Heart left ventricle (tissue), 16 donors: ENCODE results near the gene GOLGA3. TPM values are rescaled to one million over a fixed set of nuclear protein-coding genes. Genes with fewer than 3 reads are reported as not detected.

Experiments
- ATAC-seq, 4 donors: fragments of 200-7000 bp; cut with Tn5 transposase; one replicate each; pipeline ENCODE4 v1.9.1; 2020 to 2022; ENCODE audit warnings: moderate library complexity in 4 of 4, mild to moderate bottlenecking in 3 of 4, moderate number of reproducible peaks in 1 of 4
- DNase-seq, 5 donors: peaks; one replicate each; pipeline ENCODE4 v3.0.0-alpha.2; 2020
- H3K27ac ChIP-seq, 12 donors: fragments of 200-600 bp; sonication (generic) in 4 of 12; one replicate each; pipeline versions ENCODE4 v1.5.0 to v1.8.0; 2016 to 2022; ENCODE audit warnings: mild to moderate bottlenecking in 2 of 12
- H3K27me3 ChIP-seq, 9 donors: fragments of 200-600 bp; sonication (generic) in 2 of 9; one replicate each; pipeline versions ENCODE4 v1.5.1 to v1.8.0; 2016 to 2022; ENCODE audit warnings: mild to moderate bottlenecking in 3 of 9
- H3K36me3 ChIP-seq, 9 donors: fragments of 200-600 bp; sonication (generic) in 2 of 9; one replicate each; pipeline versions ENCODE4 v1.5.0 to v1.8.0; 2018 to 2022; ENCODE audit warnings: mild to moderate bottlenecking in 2 of 9
- H3K4me1 ChIP-seq, 12 donors: fragments of 200-600 bp; sonication (generic) in 4 of 12; one replicate each; pipeline versions ENCODE4 v1.5.0 to v1.8.0; 2016 to 2022; ENCODE audit warnings: mild to moderate bottlenecking in 3 of 12
- H3K4me3 ChIP-seq, 12 donors: fragments of 200-600 bp; sonication (generic) in 4 of 12; one replicate each; pipeline versions ENCODE4 v1.5.0 to v1.8.0; 2017 to 2022; ENCODE audit warnings: mild to moderate bottlenecking in 9 of 12, moderate library complexity in 4 of 12
- H3K9me3 ChIP-seq, 12 donors: fragments of 200-600 bp; sonication (generic) in 4 of 12; one replicate each; pipeline versions ENCODE4 v1.5.0 to v1.8.0; 2016 to 2022; ENCODE audit warnings: mild to moderate bottlenecking in 1 of 12
- CTCF ChIP-seq, 12 donors: fragments of 200-600 bp; sonication (generic) in 4 of 12; IDR thresholded peaks; one replicate each; pipeline versions ENCODE4 v1.5.0 to v1.8.0; 2018 to 2022; ENCODE audit warnings: antibody characterized with exemption in 12 of 12, mild to moderate bottlenecking in 5 of 12
- POLR2A ChIP-seq, 2 donors: fragments of 450-650 bp; IDR thresholded peaks; one replicate each; pipeline ENCODE4 v1.6.1; 2017; ENCODE audit warnings: antibody characterized with exemption in 2 of 2, mild to moderate bottlenecking in 2 of 2, moderate library complexity in 2 of 2
- WGBS, 4 donors: extraction: QIAGEN DNeasy Blood & Tissue Kit in 2 of 4; methylation state at CpG; one replicate each; pipeline versions ENCODE4 v1.1.5 to v1.1.7; 2013 to 2018; 5-methylcytosine and 5-hydroxymethylcytosine counted together
- intact Hi-C, 10 donors: fragments of 100-400 bp; cut with DNase I; formaldehyde crosslinking; loops; one replicate each; pipeline versions ENCODE4 v1.11.1 to v1.14.2; 2022
- polyA plus RNA-seq, 2 donors: library from polyadenylated mRNA; stranded (reverse); fragments of 200-250 nt; gene quantifications; one replicate each; pipeline ENCODE4 v1.2.3, GENCODE V29; 2013
- total RNA-seq, 9 donors: library from RNA; depleted of rRNA in 2 of 9; stranded (reverse); fragments of >200 nt in 2 of 9; fragmentation: NEBNext Ultra II Directional in 3 of 9; extraction: Animal tissue kit (Norgen Biotek cat#: 25700) in 3 of 9; gene quantifications; one replicate each; pipeline versions ENCODE4 v1.1.0 to v1.2.4, GENCODE V29; 2016 to 2023
- donor health status: ischemic (EF 13 %, LVEDD 7.1; RV severe dilation, severe dysfunction).
- donor health status: healthy with polysubstance abuse.
- donor health status: DM: no; HTN: yes; CAD: no.
- donor health status: DM: no; HTN: no; CAD: no.
- donor health status: ischemic (EF 25% LVEDD 6.9; RV normal size, moderate dysfunction).
- donor health status: ischemic (EF 25% LVEDD 5.7; RV mildly dilated, moderate dysfunction).
- donor health status: healthy.
- donor health status: DM: yes; HTN: yes; CAD: no.
- donor health status: ischemic (EF 35%, LVEDD 5.7; RV mildly dilated, moderate dysfunction).
- donor health status: nonischemic (EF 11% LVEDD 7.7; RV severe dilation, severe dysfunction).
- donor health status: DM: yes; HTN: yes; CAD: no.
- donor health status: PGD.
- donor health status: ischemic (EF 29% LVEDD 5.4; RV normal size, mild dysfunction).
- donor health status: nonischemic (EF 23%, LVEDD 6.1; RV moderate dilation, normal function).

GOLGA3 gene
- total and polyA plus RNA-seq, 11 donors = 12.0 to 46.2 (median 34.3) TPM

GRCh38 chr12:132831771-132832170, 3.1 kb upstream of the GOLGA3 start:
- Histone ChIP-seq H3K36me3 (peaks cover 0 to 34% (median 14%) of the 10 kb centered on the region in 9 donors), H3K4me1 (peaks cover 0 to 21% (median 15%) of the 10 kb centered on the region in 12 donors), H3K27me3 (no peaks in the 10 kb centered on the region), H3K27ac (no peak overlapping the region), H3K4me3 (no peak overlapping the region), H3K9me3 (no peaks in the 10 kb centered on the region)
- ATAC-seq = no peak
- intact Hi-C loops = no loop called here
- DNase-seq = no peak
- TF ChIP-seq POLR2A (IDR thresholded peaks at IDR 0.05) = no peak
- no peak for TF ChIP-seq CTCF (IDR thresholded peaks at IDR 0.05)
- WGBS, 4 donors = 93 to 94% (median 93%) methylated on average over 11 of the region's 11 CpGs

GRCh38 chr12:132827763-132828703, 636 bp downstream of the GOLGA3 start:
- DNase-seq (peak in 3 of 5 donors; percentile 28 to 43 (median 38)), ATAC-seq (peak in 2 of 4 donors; percentile 38)
- Histone ChIP-seq H3K27ac (peak overlapping the region; percentile 92 to 100 (median 98)), H3K9me3 (no peaks in the 10 kb centered on the region), H3K36me3 (peaks cover 0 to 56% (median 44%) of the 10 kb centered on the region in 9 donors), H3K27me3 (no peaks in the 10 kb centered on the region), H3K4me1 (peaks cover 0 to 28% (median 20%) of the 10 kb centered on the region in 12 donors), H3K4me3 (peak overlapping the region; percentile 57 to 98 (median 90))
- WGBS, 4 donors = 9 to 28% (median 13%) methylated on average over 22 to 59 of the region's 59 CpGs
- intact Hi-C loops = loop anchor here in 2 of 10 donors (2.0 to 5.0 kb wide), 2 partner anchors 59 kb away; partner anchors contain the start of gene CHFR (in 2 of the 2)
- no peak for TF ChIP-seq POLR2A (IDR thresholded peaks at IDR 0.05)
- TF ChIP-seq CTCF (IDR thresholded peaks at IDR 0.05) = no peak

GRCh38 chr12:132825861-132826260, 2.8 kb downstream of the GOLGA3 start:
- Histone ChIP-seq H3K4me3 (no peak overlapping the region), H3K36me3 (peaks cover 0 to 59% (median 51%) of the 10 kb centered on the region in 9 donors), H3K4me1 (peaks cover 0 to 28% (median 20%) of the 10 kb centered on the region in 12 donors), H3K9me3 (no peaks in the 10 kb centered on the region), H3K27ac (no peak overlapping the region), H3K27me3 (no peaks in the 10 kb centered on the region)
- no peak for TF ChIP-seq CTCF (IDR thresholded peaks at IDR 0.05)
- TF ChIP-seq POLR2A (IDR thresholded peaks at IDR 0.05) = no peak
- 92 to 95% (median 94%) methylated on average over 12 to 16 of the region's 16 CpGs for WGBS, 4 donors
- intact Hi-C loops = loop anchor here in 1 of 10 donors (5.0 kb wide), 1 partner anchor 61 kb away; the partner anchor contains the start of gene CHFR
- ATAC-seq (no peak), DNase-seq (no peak)

GRCh38 chr12:132825089-132825488, 3.6 kb downstream of the GOLGA3 start:
- intact Hi-C loops = loop anchor here in 1 of 10 donors (5.0 kb wide), 1 partner anchor 62 kb away; the partner anchor contains the start of gene CHFR
- H3K36me3 ChIP-seq = peaks cover 0 to 67% (median 58%) of the 10 kb centered on the region in 9 donors
- ATAC-seq = no peak
- H3K4me1 ChIP-seq = peaks cover 0 to 28% (median 20%) of the 10 kb centered on the region in 12 donors
- 90 to 94% (median 93%) methylated on average over 17 to 18 of the region's 18 CpGs for WGBS, 4 donors
- no peak for DNase-seq
- no peaks in the 10 kb centered on the region for H3K27me3 ChIP-seq
- H3K9me3 ChIP-seq = no peaks in the 10 kb centered on the region
- no peak for TF ChIP-seq CTCF (IDR thresholded peaks at IDR 0.05)
- TF ChIP-seq POLR2A (IDR thresholded peaks at IDR 0.05) = no peak
- H3K27ac ChIP-seq = no peak overlapping the region
- H3K4me3 ChIP-seq = no peak overlapping the region
